ENCODE measurements around the gene NTF3.

The NTF3 gene

GRCh38 chr12:5453466-5453865 is 21.6 kb downstream of the NTF3 start:
- Histone ChIP-seq H3K4me1 (ENCODE audit: control insufficient read depth, insufficient read depth, low read length) (no peaks in the 10 kb centered on the region), H3K27ac (ENCODE audit: extremely low read depth, low read depth, low read length) (no peak overlapping the region), H3K36me3 (ENCODE audit: control insufficient read depth in 2 of 2, insufficient read depth in 1 of 2, low read length in 2 of 2) (no peaks in the 10 kb centered on the region; a peak in 1 of 3 replicates), H3K4me3 (ENCODE audit: low read depth, low read length) (no peak overlapping the region), H3K9me3 (ENCODE audit: control insufficient read depth, insufficient read depth, low read depth, low read length) (no peaks in the 10 kb centered on the region)
- POLR2A ChIA-PET: no interaction called here
- CTCF ChIA-PET: no interaction called here
- TF ChIP-seq ZNF514 (tag by site-specific recombination; IDR thresholded peaks at IDR 0.05) (no peak), ZNF404 (tag by site-specific recombination; IDR thresholded peaks at IDR 0.05) (no peak), ZNF366 (tag by site-specific recombination; conservative IDR thresholded peaks at IDR 0.05) (no peak), ZNF555 (tag by site-specific recombination; conservative IDR thresholded peaks at IDR 0.05) (no peak), ZNF175 (tag by site-specific recombination; IDR thresholded peaks at IDR 0.05) (no peak), ZNF248 (tag by site-specific recombination; IDR thresholded peaks at IDR 0.05) (no peak), TCF7L2 (IDR thresholded peaks at IDR 0.05; ENCODE audit: borderline replicate concordance, low read depth, low read length) (no peak), ZNF791 (tag by site-specific recombination; IDR thresholded peaks at IDR 0.05) (no peak), ZNF747 (tag by site-specific recombination; IDR thresholded peaks at IDR 0.05) (no peak), ZNF585B (tag by site-specific recombination; IDR thresholded peaks at IDR 0.05) (no peak), KLF1 (tag by site-specific recombination; IDR thresholded peaks at IDR 0.05) (no peak)
- TF ChIP-seq, protein P1, sequence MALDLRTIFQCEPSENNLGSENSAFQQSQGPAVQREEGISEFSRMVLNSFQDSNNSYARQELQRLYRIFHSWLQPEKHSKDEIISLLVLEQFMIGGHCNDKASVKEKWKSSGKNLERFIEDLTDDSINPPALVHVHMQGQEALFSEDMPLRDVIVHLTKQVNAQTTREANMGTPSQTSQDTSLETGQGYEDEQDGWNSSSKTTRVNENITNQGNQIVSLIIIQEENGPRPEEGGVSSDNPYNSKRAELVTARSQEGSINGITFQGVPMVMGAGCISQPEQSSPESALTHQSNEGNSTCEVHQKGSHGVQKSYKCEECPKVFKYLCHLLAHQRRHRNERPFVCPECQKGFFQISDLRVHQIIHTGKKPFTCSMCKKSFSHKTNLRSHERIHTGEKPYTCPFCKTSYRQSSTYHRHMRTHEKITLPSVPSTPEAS (tag by site-specific recombination; IDR thresholded peaks at IDR 0.05): no peak
- TF ChIP-seq, protein P2, sequence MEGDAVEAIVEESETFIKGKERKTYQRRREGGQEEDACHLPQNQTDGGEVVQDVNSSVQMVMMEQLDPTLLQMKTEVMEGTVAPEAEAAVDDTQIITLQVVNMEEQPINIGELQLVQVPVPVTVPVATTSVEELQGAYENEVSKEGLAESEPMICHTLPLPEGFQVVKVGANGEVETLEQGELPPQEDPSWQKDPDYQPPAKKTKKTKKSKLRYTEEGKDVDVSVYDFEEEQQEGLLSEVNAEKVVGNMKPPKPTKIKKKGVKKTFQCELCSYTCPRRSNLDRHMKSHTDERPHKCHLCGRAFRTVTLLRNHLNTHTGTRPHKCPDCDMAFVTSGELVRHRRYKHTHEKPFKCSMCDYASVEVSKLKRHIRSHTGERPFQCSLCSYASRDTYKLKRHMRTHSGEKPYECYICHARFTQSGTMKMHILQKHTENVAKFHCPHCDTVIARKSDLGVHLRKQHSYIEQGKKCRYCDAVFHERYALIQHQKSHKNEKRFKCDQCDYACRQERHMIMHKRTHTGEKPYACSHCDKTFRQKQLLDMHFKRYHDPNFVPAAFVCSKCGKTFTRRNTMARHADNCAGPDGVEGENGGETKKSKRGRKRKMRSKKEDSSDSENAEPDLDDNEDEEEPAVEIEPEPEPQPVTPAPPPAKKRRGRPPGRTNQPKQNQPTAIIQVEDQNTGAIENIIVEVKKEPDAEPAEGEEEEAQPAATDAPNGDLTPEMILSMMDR (tag by site-specific recombination; IDR thresholded peaks at IDR 0.05): no peak

DNA sequence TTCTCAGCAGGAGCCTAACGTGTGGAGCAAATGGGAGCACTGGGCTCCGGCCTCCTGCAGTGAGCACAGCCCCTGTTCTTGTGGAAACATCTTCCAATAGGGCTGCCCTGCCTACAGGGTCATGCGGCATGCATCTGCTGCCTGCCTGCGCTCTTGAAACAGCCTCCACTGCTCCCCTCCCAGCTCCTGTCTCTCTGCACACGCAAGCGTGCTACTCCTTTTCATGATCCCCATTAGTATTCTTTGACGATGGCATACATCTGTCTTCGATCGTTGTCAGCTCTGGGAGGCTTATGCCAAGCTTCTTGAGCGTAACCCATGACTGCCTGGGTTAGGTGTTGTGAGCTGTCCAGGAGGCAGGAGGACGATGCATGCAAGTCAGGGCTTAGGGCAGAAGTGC is 23.1 kb downstream of the NTF3 start:
- no peaks in the 10 kb centered on the region for H3K9me3 ChIP-seq (ENCODE audit: control insufficient read depth, insufficient read depth, low read depth, low read length)
- no peaks in the 10 kb centered on the region for H3K4me1 ChIP-seq (ENCODE audit: control insufficient read depth, insufficient read depth, low read length)
- no peak overlapping the region for H3K27ac ChIP-seq (ENCODE audit: extremely low read depth, low read depth, low read length)
- ChIA-PET POLR2A (no interaction called here), CTCF (interaction anchor here (1.0 kb wide), 1 partner anchor 12 kb away, joined by 3 read pairs; no protein-coding TSS in a partner anchor)
- H3K36me3 ChIP-seq (ENCODE audit: control insufficient read depth in 2 of 2, insufficient read depth in 1 of 2, low read length in 2 of 2): no peaks in the 10 kb centered on the region; a peak in 1 of 3 replicates
- no peak overlapping the region for H3K4me3 ChIP-seq (ENCODE audit: low read depth, low read length)
- TF ChIP-seq, protein P3, sequence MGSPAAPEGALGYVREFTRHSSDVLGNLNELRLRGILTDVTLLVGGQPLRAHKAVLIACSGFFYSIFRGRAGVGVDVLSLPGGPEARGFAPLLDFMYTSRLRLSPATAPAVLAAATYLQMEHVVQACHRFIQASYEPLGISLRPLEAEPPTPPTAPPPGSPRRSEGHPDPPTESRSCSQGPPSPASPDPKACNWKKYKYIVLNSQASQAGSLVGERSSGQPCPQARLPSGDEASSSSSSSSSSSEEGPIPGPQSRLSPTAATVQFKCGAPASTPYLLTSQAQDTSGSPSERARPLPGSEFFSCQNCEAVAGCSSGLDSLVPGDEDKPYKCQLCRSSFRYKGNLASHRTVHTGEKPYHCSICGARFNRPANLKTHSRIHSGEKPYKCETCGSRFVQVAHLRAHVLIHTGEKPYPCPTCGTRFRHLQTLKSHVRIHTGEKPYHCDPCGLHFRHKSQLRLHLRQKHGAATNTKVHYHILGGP (tag by site-specific recombination; IDR thresholded peaks at IDR 0.05): no peak
- TF ChIP-seq IKZF3 (tag by site-specific recombination; IDR thresholded peaks at IDR 0.05): no peak
- TF ChIP-seq, protein P4, sequence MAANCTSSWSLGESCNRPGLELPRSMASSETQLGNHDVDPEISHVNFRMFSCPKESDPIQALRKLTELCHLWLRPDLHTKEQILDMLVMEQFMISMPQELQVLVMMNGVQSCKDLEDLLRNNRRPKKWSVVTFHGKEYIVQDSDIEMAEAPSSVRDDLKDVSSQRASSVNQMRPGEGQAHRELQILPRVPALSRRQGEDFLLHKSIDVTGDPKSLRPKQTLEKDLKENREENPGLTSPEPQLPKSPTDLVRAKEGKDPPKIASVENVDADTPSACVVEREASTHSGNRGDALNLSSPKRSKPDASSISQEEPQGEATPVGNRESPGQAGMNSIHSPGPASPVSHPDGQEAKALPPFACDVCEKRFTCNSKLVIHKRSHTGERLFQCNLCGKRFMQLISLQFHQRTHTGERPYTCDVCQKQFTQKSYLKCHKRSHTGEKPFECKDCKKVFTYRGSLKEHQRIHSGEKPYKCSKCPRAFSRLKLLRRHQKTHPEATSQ (tag by site-specific recombination; IDR thresholded peaks at IDR 0.05): no peak
- no peak for TF ChIP-seq YY2 (tag by site-specific recombination; IDR thresholded peaks at IDR 0.05)
- TF ChIP-seq ZNF473 (tag by site-specific recombination; IDR thresholded peaks at IDR 0.05): no peak
- TF ChIP-seq ZNF555 (tag by site-specific recombination; conservative IDR thresholded peaks at IDR 0.05): no peak
- TF ChIP-seq ZNF558 (tag by site-specific recombination; IDR thresholded peaks at IDR 0.05): no peak
- TF ChIP-seq ZNF2 (tag by site-specific recombination; IDR thresholded peaks at IDR 0.05): no peak
- TF ChIP-seq ZNF169 (tag by site-specific recombination; IDR thresholded peaks at IDR 0.05): no peak
- TF ChIP-seq ZNF26 (tag by site-specific recombination; IDR thresholded peaks at IDR 0.05): no peak
- no peak for TF ChIP-seq ZNF184 (tag by site-specific recombination; IDR thresholded peaks at IDR 0.05)
- no peak for TF ChIP-seq WT1 (tag by site-specific recombination; IDR thresholded peaks at IDR 0.05)
- TF ChIP-seq OVOL3 (tag by site-specific recombination; IDR thresholded peaks at IDR 0.05): no peak
- no peak for TF ChIP-seq ZNF76 (tag by site-specific recombination; IDR thresholded peaks at IDR 0.05; ENCODE audit: borderline replicate concordance, low read depth)
- no peak for TF ChIP-seq ZNF202 (tag by site-specific recombination; IDR thresholded peaks at IDR 0.05; ENCODE audit: borderline replicate concordance)
- TF ChIP-seq ZNF274 (IDR thresholded peaks at IDR 0.05; ENCODE audit: low read length): no peak
- TF ChIP-seq ZNF274 (tag by site-specific recombination; IDR thresholded peaks at IDR 0.05; ENCODE audit: borderline replicate concordance): no peak
- TF ChIP-seq SALL2 (tag by site-specific recombination; IDR thresholded peaks at IDR 0.05; ENCODE audit: borderline replicate concordance): no peak
